Stimulated activated CD4-positive, alpha-beta T cell treated with anti-CD3 and anti-CD28 coated beads, Interleukin-2, amount 100 ng/mL, for 4 hours (primary cell): ENCODE results near the gene NUDT14.

Experiments
- DNase-seq: peaks from one replicate; pipeline ENCODE4 v3.0.0-alpha.2; 2020; ENCODE audit warnings: low read depth

NUDT14 gene

GRCh38 chr14:105180592-105181548 is at the start of gene NUDT14:
NUDT14 (minus strand) TSS chr14:105181312; CDS start chr14:105181209, 103 bp downstream.
- DNase-seq: peak; percentile 76

GRCh38 chr14:105229099-105229655 is 48.1 kb upstream of the NUDT14 start:
- no peak for DNase-seq

GRCh38 chr14:105228562-105228961 is 47.5 kb upstream of the NUDT14 start:
- no peak for DNase-seq

GRCh38 chr14:105227346-105227745 is 46.2 kb upstream of the NUDT14 start:
- DNase-seq: no peak

- DNase-seq: no peak
These were observed 45.1 kb upstream of the NUDT14 start for GRCh38 chr14:105226198-105226597.

GRCh38 chr14:105224845-105225570 is 43.9 kb upstream of the NUDT14 start:
- no peak for DNase-seq

- no peak for DNase-seq
These were observed 42.8 kb upstream of the NUDT14 start for GRCh38 chr14:105223770-105224544.

GRCh38 chr14:105223260-105223659 is 42.1 kb upstream of the NUDT14 start:
- no peak for DNase-seq

- DNase-seq: no peak
These were observed 40.6 kb upstream of the NUDT14 start for GRCh38 chr14:105221598-105222178.

GRCh38 chr14:105220699-105221597 is 39.8 kb upstream of the NUDT14 start:
- DNase-seq: no peak

GRCh38 chr14:105219753-105220152 is 38.6 kb upstream of the NUDT14 start:
- DNase-seq: no peak

- DNase-seq: no peak
These were observed 38.0 kb upstream of the NUDT14 start for GRCh38 chr14:105219043-105219612.

- no peak for DNase-seq
These were observed 37.5 kb upstream of the NUDT14 start for GRCh38 chr14:105218611-105219010.

GRCh38 chr14:105217774-105218173 is 36.7 kb upstream of the NUDT14 start:
- no peak for DNase-seq

- no peak for DNase-seq
These were observed 35.6 kb upstream of the NUDT14 start for GRCh38 chr14:105216490-105217247.

- DNase-seq: no peak
These were observed 34.5 kb upstream of the NUDT14 start for GRCh38 chr14:105215602-105216001.

- DNase-seq: no peak
These were observed 33.3 kb upstream of the NUDT14 start for GRCh38 chr14:105214324-105214915.

GRCh38 chr14:105213361-105213760 is 32.2 kb upstream of the NUDT14 start:
- no peak for DNase-seq
